HEK293T (cell line): ENCODE results near the gene SQSTM1.

Experiments
- FOXK2 ChIP-seq: fragments of 450-650 bp; IDR thresholded peaks from 2 replicates; pipeline ENCODE4 v1.6.1; 2016; ENCODE audit warnings: mild to moderate bottlenecking
- HDGF ChIP-seq: fragments of 450-650 bp; IDR thresholded peaks from 2 replicates; pipeline ENCODE4 v1.6.1; 2017; ENCODE audit warnings: antibody characterized with exemption, borderline replicate concordance
- L3MBTL2 ChIP-seq: fragments of 450-650 bp; conservative IDR thresholded peaks from 2 replicates; pipeline ENCODE4 v1.6.1; 2016; ENCODE audit warnings: mild to moderate bottlenecking
- PKNOX1 ChIP-seq: fragments of 450-650 bp; IDR thresholded peaks from 2 replicates; pipeline ENCODE4 v1.6.1; 2016
- SUZ12 ChIP-seq: fragments of 450-650 bp; IDR thresholded peaks from 2 replicates; pipeline ENCODE4 v1.6.1; 2016; ENCODE audit warnings: mild to moderate bottlenecking

- TF ChIP-seq SUZ12 (no peak), FOXK2 (no peak), PKNOX1 (no peak), HDGF (no peak), L3MBTL2 (no peak)
Observed at GRCh38 chr5:179840766-179841165, 20.1 kb downstream of the SQSTM1 start.
